ENCODE data around the gene NTMT1. TPM values are rescaled to one million over a fixed set of nuclear protein-coding genes. Genes with fewer than 3 reads are reported as not detected.

NTMT1 gene
- total and polyA plus RNA-seq, 10 of the 15 experiments (the other 5 are each of a cell fraction or from before 2014, with no cell fraction given): 12.8 to 85.4 (median 39.3) TPM

GRCh38 chr9:129594632-129595031, 31.3 kb upstream of the NTMT1 start:
- no TSS peak for BruUV-seq (replicated peaks)
- Histone ChIP-seq H3K36me3 (ENCODE audit: control insufficient read depth in 2 of 2, insufficient read depth in 2 of 2, low read length in 1 of 2) (no peaks in the 10 kb centered on the region), H3K4me3 (no peak overlapping the region), H3K27ac (ENCODE audit: control insufficient read depth, insufficient read depth) (no peak overlapping the region), H2AFZ (ENCODE audit: control insufficient read depth, low read depth, low read length) (no peak overlapping the region), H3K4me2 (ENCODE audit: control insufficient read depth, insufficient read depth) (no peak overlapping the region; the same call in 1 of the 2 replicates), H3K4me1 (ENCODE audit: control insufficient read depth, insufficient read depth, low read length) (peaks cover 20% of the 10 kb centered on the region), H3K9ac (ENCODE audit: control insufficient read depth, insufficient read depth, low read length) (no peak overlapping the region), H3K27me3 (replicated peaks in 1 of 2; ENCODE audit: control insufficient read depth in 2 of 2, insufficient read depth in 2 of 2, low read length in 1 of 2) (no peaks in the 10 kb centered on the region), H3K9me3 (replicated peaks; ENCODE audit: control insufficient read depth, insufficient read depth, low read length) (no peaks in the 10 kb centered on the region), H3K79me2 (ENCODE audit: control insufficient read depth, insufficient read depth, low read length) (no peaks in the 10 kb centered on the region), H4K20me1 (ENCODE audit: control insufficient read depth, insufficient read depth) (no peaks in the 10 kb centered on the region)
- no peak for DNase-seq (ENCODE audit: low read depth, low spot score)
- ChIA-PET POLR2A (interaction anchor here (4.2 kb wide), 1 partner anchor 12 kb away, joined by 70 read pairs; no protein-coding TSS in a partner anchor), RAD21 (ENCODE audit: unreplicated experiment) (interaction anchor here (3.4 kb wide), 1 partner anchor 10 kb away, joined by 61 read pairs; no protein-coding TSS in a partner anchor), SMC1A (ENCODE audit: uncharacterized antibody, unreplicated experiment) (interaction anchor here (2.0 to 4.1 kb wide), 2 partner anchors 10 to 11 kb away, joined by 11 to 75 read pairs; no protein-coding TSS in a partner anchor), CTCF (interaction anchor here (0.9 kb wide), 1 partner anchor 15 kb away, joined by 3 read pairs; no protein-coding TSS in a partner anchor)
- TF ChIP-seq CEBPZ (IDR thresholded peaks at IDR 0.05; ENCODE audit: low read depth, low read length): no peak
- no peak for TF ChIP-seq FOS (IDR thresholded peaks at IDR 0.05; ENCODE audit: borderline replicate concordance, extremely low read depth, insufficient read length)
- TF ChIP-seq PAX5 (IDR thresholded peaks at IDR 0.05; ENCODE audit: borderline replicate concordance, low read depth, low read length): no peak
- no peak for TF ChIP-seq PBX3 (IDR thresholded peaks at IDR 0.05; ENCODE audit: insufficient replicate concordance, low read depth, low read length)
- no peak for TF ChIP-seq STAT1 (conservative IDR thresholded peaks at IDR 0.05)
- TF ChIP-seq SPI1 (IDR thresholded peaks at IDR 0.05; ENCODE audit: borderline replicate concordance, insufficient read depth, low read depth, low read length): no peak
- no peak for TF ChIP-seq RB1 (IDR thresholded peaks at IDR 0.05; ENCODE audit: borderline replicate concordance)
- no peak for TF ChIP-seq TARDBP (IDR thresholded peaks at IDR 0.05; ENCODE audit: borderline replicate concordance)
- TF ChIP-seq SIX5 (IDR thresholded peaks at IDR 0.05; ENCODE audit: low read depth, low read length, severe bottlenecking): no peak
- no peak for ATAC-seq
- intact Hi-C loops (cut with micrococcal nuclease; ENCODE audit: unreplicated experiment) (no loop called here), in situ Hi-C loops (cut with MboI) (no loop called here)
- WGBS (ENCODE audit: insufficient coverage, insufficient replicate concordance, low lambda C conversion rate, missing lambda C conversion rate): 25% methylated on average over 7 of the region's 7 CpGs
- no peak for FAIRE-seq

All from GM12878 (cell line).